Endothelial cell of umbilical vein (primary cell): ENCODE measurements around the gene CRIM1.

ENCODE experiments used
- EZH2 ChIP-seq: IDR thresholded peaks from 2 replicates; pipeline ENCODE4 v1.6.1; 2012; ENCODE audit warnings: borderline replicate concordance, low read depth, mild to moderate bottlenecking, moderate library complexity, low read length, inconsistent platforms; ENCODE audit not compliant: severe bottlenecking
- FOS ChIP-seq: IDR thresholded peaks from 2 replicates; pipeline ENCODE4 v1.6.1; 2011; ENCODE audit warnings: mild to moderate bottlenecking, low read length, moderate library complexity, borderline replicate concordance; ENCODE audit not compliant: insufficient read depth
- GATA2 ChIP-seq: IDR thresholded peaks from 2 replicates; pipeline ENCODE4 v1.7.0; 2011; ENCODE audit warnings: low read depth, mild to moderate bottlenecking, moderate library complexity, mixed read lengths, low read length; ENCODE audit not compliant: insufficient read length, insufficient read depth
- JUN ChIP-seq: IDR thresholded peaks from 2 replicates; pipeline ENCODE4 v1.6.1; 2011; ENCODE audit warnings: borderline replicate concordance, low read depth; ENCODE audit not compliant: insufficient read length, insufficient read depth
- MYC ChIP-seq: IDR thresholded peaks from one replicate; pipeline ENCODE4 v1.6.1; 2011; ENCODE audit warnings: mild to moderate bottlenecking, low read depth, low read length
- POLR2A ChIP-seq: IDR thresholded peaks from 2 replicates; pipeline ENCODE4 v1.6.1; 2012; ENCODE audit warnings: low read depth, mild to moderate bottlenecking, control low read depth, low read length
- POLR2AphosphoS5 ChIP-seq: IDR thresholded peaks from 2 replicates; pipeline ENCODE4 v1.6.1; 2012; ENCODE audit warnings: low read depth, mild to moderate bottlenecking, control low read depth, low read length, moderate library complexity; ENCODE audit not compliant: insufficient read depth
- TF ChIP-seq, protein P1 (sequence below), 2 donors: IDR thresholded peaks; 1 replicate in 1 of 2; 2 replicates in 1 of 2; pipeline ENCODE4 v1.5.1; 2011; ENCODE audit warnings: low read length in 2 of 2, mild to moderate bottlenecking in 2 of 2, moderate library complexity in 2 of 2, control low read depth in 1 of 2, inconsistent platforms in 1 of 2, low read depth in 1 of 2; ENCODE audit not compliant: insufficient read depth in 1 of 2; ENCODE audit errors: extremely low read depth in 1 of 2
- TF ChIP-seq, protein P2 (sequence below): IDR thresholded peaks from 2 replicates; pipeline ENCODE4 v1.6.1; 2011; ENCODE audit not compliant: insufficient read depth, insufficient read length

DNA sequence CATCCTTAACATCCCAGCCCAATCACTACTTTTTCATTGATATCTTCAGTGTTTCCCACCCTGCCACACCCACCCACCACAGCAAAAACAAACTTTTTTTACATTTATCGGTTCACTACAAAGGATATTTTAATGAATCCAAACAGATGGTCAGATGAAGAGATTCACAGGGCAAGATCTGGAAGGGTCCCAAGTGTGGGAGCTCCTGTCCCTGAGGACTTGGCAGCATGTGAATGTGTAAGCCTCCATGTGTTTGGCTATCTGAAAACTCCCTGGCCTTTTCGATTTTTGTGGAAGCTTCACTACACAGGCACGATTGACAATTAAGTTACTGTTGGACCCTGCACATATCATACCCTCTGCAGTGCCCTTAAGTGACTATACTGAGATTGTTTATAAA lies 48.1 kb upstream of the CRIM1 start:
- TF ChIP-seq, protein P1, sequence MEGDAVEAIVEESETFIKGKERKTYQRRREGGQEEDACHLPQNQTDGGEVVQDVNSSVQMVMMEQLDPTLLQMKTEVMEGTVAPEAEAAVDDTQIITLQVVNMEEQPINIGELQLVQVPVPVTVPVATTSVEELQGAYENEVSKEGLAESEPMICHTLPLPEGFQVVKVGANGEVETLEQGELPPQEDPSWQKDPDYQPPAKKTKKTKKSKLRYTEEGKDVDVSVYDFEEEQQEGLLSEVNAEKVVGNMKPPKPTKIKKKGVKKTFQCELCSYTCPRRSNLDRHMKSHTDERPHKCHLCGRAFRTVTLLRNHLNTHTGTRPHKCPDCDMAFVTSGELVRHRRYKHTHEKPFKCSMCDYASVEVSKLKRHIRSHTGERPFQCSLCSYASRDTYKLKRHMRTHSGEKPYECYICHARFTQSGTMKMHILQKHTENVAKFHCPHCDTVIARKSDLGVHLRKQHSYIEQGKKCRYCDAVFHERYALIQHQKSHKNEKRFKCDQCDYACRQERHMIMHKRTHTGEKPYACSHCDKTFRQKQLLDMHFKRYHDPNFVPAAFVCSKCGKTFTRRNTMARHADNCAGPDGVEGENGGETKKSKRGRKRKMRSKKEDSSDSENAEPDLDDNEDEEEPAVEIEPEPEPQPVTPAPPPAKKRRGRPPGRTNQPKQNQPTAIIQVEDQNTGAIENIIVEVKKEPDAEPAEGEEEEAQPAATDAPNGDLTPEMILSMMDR (IDR thresholded peaks at IDR 0.05; ENCODE audit: extremely low read depth in 1 of 2, insufficient read depth in 1 of 2, low read depth in 1 of 2, low read length in 2 of 2): no peak
- TF ChIP-seq EZH2: no peak
- TF ChIP-seq POLR2A: no peak
- TF ChIP-seq MYC: no peak
- TF ChIP-seq JUN: no peak
- no peak for TF ChIP-seq POLR2AphosphoS5
- TF ChIP-seq, protein P2, sequence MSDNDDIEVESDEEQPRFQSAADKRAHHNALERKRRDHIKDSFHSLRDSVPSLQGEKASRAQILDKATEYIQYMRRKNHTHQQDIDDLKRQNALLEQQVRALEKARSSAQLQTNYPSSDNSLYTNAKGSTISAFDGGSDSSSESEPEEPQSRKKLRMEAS: no peak
- no peak for TF ChIP-seq FOS
- no peak for TF ChIP-seq GATA2
